Right lobe of liver (tissue), 6 donors: ENCODE measurements around the gene DIS3L2. TPM values are rescaled to one million over a fixed set of nuclear protein-coding genes. Genes with fewer than 3 reads are reported as not detected.
"Not testable (repeated sequence)": the region's sequence is repeated elsewhere in the genome, so short reads cannot be mapped to it uniquely, and the experiment has no call there.

Source experiments
- ATAC-seq, 4 donors: fragments of 200-7000 bp; cut with Tn5 transposase; one replicate each; pipeline ENCODE4 v1.9.1; 2020; ENCODE audit warnings: mild to moderate bottlenecking in 4 of 4, moderate library complexity in 4 of 4
- DNase-seq, 3 donors: peaks; one replicate each; pipeline ENCODE4 v3.0.0-alpha.2; 2020
- H3K27ac ChIP-seq, 3 donors: fragments of 200-600 bp; one replicate each; pipeline ENCODE4 v1.8.0; 2022
- H3K27me3 ChIP-seq, 2 donors: fragments of 200-600 bp; one replicate each; pipeline ENCODE4 v1.8.0; 2022
- H3K36me3 ChIP-seq, 4 donors: fragments of 200-600 bp; sonication (generic) in 1 of 4; one replicate each; pipeline versions ENCODE4 v1.5.1 to v1.8.0; 2017 to 2022; ENCODE audit warnings: control low read depth in 1 of 4
- H3K4me1 ChIP-seq, 4 donors: fragments of 200-600 bp; sonication (generic) in 1 of 4; one replicate each; pipeline versions ENCODE4 v1.5.1 to v1.8.0; 2017 to 2022; ENCODE audit warnings: control low read depth in 1 of 4
- H3K4me3 ChIP-seq, 3 donors: fragments of 200-600 bp; one replicate each; pipeline ENCODE4 v1.8.0; 2022
- H3K9me3 ChIP-seq, 4 donors: fragments of 200-600 bp; sonication (generic) in 1 of 4; one replicate each; pipeline versions ENCODE4 v1.5.1 to v1.8.0; 2017 to 2022; ENCODE audit warnings: control low read depth in 1 of 4
- POLR2A ChIP-seq: fragments of 450-650 bp; IDR thresholded peaks from one replicate; pipeline ENCODE4 v1.6.1; 2017; ENCODE audit warnings: antibody characterized with exemption, mild to moderate bottlenecking
- WGBS: methylation state at CpG from one replicate; pipeline ENCODE4 v1.1.6; 2018; ENCODE audit warnings: low coverage, low lambda C conversion rate; ENCODE audit not compliant: insufficient coverage; ENCODE audit errors: missing lambda C conversion rate; 5-methylcytosine and 5-hydroxymethylcytosine counted together
- intact Hi-C, 2 donors: fragments of 100-400 bp; cut with DNase I; formaldehyde crosslinking; loops; one replicate each; pipeline versions ENCODE4 v1.11.2 to v1.14.1; 2022
- total RNA-seq, 6 experiments: library from RNA; depleted of rRNA in 2 of 6; stranded (reverse); fragments of >200 nt in 2 of 6; fragmentation: NEBNext Ultra II Directional in 3 of 6; extraction: Animal tissue kit (Norgen Biotek cat#: 25700) in 3 of 6; gene quantifications; one replicate each; pipeline versions ENCODE4 v1.1.0 to v1.2.4, GENCODE V29; 2016 to 2023
- TF ChIP-seq, protein P1 (sequence below), 4 donors: fragments of 200-600 bp in 3 of 4; fragments of 450-650 bp in 1 of 4; IDR thresholded peaks; one replicate each; pipeline versions ENCODE4 v1.5.1 to v1.8.0; 2016 to 2022; ENCODE audit warnings: antibody characterized with exemption in 4 of 4, mild to moderate bottlenecking in 2 of 4
- donor health status: DM: no; HTN: yes; CAD: no.
- donor health status: DM: no; HTN: no; CAD: no.
- donor health status: DM: no; HTN: no; CAD: no.
- donor health status: DM: no; HTN: yes; CAD: no.
- donor health status: DM: no; HTN: yes; CAD: no.

DIS3L2 gene
- total RNA-seq, 6 experiments from 2014 or later: 8.1 to 22.3 (median 16.7) TPM

DNA sequence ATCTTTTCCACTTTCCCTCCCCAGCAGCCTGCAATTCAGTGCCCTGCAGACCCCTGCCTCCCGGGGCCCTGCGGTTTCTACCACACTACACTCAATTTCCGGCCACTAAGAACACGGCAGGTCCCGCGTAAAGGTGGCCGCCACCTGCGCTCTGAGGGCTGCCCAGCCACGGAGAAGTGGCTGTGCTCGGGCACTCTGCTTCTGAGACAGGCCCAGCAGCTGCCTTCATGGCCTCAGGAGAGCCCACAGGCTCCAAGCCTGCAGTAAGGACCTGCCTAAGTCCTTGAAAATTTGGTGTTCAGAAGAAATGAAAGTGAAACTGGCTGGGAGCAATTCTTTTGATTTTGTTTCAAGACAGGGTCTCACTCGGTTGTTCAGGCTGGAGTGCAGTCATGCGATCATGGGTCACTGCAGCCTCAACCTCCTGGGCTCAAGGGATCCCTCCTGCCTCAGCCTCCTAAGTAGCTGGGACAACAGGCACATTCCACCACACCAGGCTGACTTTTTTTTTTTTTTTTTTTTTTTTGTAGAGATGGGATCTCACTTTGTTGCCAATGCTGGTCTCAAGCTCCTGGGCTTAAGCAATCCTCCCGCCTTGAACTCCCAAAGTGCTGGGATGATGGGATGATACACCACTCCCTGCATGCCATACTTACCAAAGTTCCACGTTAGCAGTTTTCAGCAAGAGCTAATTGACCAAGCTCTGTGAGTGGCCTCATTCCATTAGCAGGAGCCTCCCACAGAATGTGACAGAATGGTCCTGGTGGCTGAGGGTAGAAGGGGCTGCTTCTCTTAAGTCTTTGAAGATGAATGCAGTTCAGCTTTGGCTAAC is 402.5 kb downstream of the DIS3L2 start:
- Histone ChIP-seq H3K27me3 (no peaks in the 10 kb centered on the region), H3K36me3 (no peaks in the 10 kb centered on the region), H3K27ac (no peak overlapping the region), H3K4me1 (no peaks in the 10 kb centered on the region), H3K4me3 (no peak overlapping the region), H3K9me3 (no peaks in the 10 kb centered on the region)
- intact Hi-C loops: no loop called here
- TF ChIP-seq POLR2A: no peak
- TF ChIP-seq, protein P1, sequence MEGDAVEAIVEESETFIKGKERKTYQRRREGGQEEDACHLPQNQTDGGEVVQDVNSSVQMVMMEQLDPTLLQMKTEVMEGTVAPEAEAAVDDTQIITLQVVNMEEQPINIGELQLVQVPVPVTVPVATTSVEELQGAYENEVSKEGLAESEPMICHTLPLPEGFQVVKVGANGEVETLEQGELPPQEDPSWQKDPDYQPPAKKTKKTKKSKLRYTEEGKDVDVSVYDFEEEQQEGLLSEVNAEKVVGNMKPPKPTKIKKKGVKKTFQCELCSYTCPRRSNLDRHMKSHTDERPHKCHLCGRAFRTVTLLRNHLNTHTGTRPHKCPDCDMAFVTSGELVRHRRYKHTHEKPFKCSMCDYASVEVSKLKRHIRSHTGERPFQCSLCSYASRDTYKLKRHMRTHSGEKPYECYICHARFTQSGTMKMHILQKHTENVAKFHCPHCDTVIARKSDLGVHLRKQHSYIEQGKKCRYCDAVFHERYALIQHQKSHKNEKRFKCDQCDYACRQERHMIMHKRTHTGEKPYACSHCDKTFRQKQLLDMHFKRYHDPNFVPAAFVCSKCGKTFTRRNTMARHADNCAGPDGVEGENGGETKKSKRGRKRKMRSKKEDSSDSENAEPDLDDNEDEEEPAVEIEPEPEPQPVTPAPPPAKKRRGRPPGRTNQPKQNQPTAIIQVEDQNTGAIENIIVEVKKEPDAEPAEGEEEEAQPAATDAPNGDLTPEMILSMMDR (IDR thresholded peaks at IDR 0.05): no peak
- ATAC-seq: peak in 3 of 4 donors; percentile 21 to 28 (median 22)
- DNase-seq: peak in 2 of 3 donors; percentile 14 to 35
- WGBS: 48% methylated on average over 4 of the region's 14 CpGs

DNA sequence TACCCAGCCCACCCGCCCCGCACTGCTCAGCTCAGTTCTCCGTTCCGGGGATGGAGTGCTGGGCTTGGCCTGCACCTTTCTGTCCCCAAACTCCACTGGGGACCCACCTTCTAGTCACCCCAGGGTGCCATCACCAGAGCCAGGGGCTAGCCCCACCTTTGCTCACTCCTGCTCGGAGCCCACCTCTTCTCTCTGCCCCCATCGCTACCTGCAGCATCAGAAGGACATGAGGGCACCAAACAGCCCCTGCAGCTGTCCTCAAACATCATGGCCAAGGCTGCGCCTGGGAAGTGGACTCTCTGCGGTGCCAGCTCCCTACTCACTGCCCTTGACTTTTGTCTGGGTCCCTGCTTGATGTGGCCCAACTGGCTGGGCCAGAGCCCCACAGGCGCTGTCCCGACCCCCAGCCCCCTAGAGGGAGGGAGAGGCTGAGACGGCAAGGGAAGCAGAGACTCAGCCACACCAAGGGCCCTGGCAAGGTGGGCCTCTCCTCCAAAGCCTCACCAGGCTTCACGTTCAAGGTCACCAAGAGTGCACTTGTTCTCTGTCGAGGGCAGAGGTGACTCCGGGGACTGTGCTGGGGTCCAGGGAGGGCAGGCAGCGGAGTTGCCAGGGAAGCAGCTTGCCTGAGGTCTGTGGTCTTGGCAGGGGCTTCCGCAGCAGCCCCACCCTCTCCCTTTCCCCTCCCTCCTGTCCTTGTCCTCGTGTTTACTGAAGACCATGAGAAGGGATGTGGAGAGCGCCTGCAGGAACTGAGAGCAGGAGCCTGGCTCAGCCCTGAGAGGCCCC is 403.5 kb downstream of the DIS3L2 start:
- ATAC-seq, H3K27me3 ChIP-seq, H3K4me3 ChIP-seq, H3K9me3 ChIP-seq, intact Hi-C loops, H3K4me1 ChIP-seq, H3K36me3 ChIP-seq, H3K27ac ChIP-seq: not testable (repeated sequence)
- peak in 2 of 3 donors; percentile 27 to 36 for DNase-seq
- WGBS: 90% methylated on average over 2 of the region's 18 CpGs

DNA sequence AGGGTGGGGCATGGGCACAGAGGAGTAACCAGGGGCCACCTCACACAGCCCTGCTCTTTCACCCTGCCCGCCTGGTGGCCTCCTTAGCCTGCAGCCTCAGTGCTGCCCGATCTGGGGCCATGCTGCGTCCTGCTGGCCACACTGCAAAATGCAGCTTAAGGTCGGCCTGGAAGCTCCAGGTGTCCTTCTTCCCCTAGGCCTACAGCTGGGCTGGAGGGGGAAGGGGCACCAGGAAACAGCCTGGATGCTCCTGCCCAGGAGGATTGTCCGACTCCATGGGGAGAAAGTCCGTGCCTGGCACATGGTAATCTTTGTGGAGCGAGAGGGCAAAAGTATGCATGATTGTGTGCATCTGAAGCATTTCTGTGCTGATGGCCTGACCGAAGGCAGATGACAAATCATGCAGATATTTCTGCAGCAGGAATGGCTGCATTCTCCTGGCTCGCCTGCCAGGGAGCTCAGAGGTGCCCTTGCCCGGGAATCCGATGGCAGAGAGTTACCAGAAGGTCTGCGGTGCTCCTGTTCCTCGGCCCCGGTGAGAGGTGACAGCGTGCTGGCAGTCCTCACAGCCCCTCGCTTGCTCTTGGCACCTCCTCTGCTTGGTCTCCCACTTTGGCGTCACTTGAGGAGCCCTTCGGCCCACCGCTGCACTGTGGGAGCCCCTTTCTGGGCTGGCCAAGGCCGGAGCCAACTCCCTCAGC is 404.3 kb downstream of the DIS3L2 start:
- Histone ChIP-seq H3K4me3 (no peak overlapping the region), H3K9me3 (no peaks in the 10 kb centered on the region), H3K4me1 (no peaks in the 10 kb centered on the region), H3K27ac (no peak overlapping the region), H3K27me3 (no peaks in the 10 kb centered on the region), H3K36me3 (no peaks in the 10 kb centered on the region)
- WGBS: 17% methylated on average over 1 of the region's 20 CpGs
- intact Hi-C loops: no loop called here
- ATAC-seq: peak; percentile 26 to 69 (median 57)
- TF ChIP-seq, protein P1 (IDR thresholded peaks at IDR 0.05): peak in 2 of 4 donors; percentile 14 to 17
- TF ChIP-seq POLR2A: no peak
- peak in 2 of 3 donors; percentile 33 to 44 for DNase-seq

GRCh38 chr2:232366461-232366860 is 404.9 kb downstream of the DIS3L2 start:
- H3K36me3 ChIP-seq, H3K4me3 ChIP-seq, intact Hi-C loops, H3K27me3 ChIP-seq, H3K9me3 ChIP-seq, H3K4me1 ChIP-seq, ATAC-seq, H3K27ac ChIP-seq: not testable (repeated sequence)
- WGBS: 40% methylated on average over 1 of the region's 23 CpGs
- peak in 1 of 3 donors; percentile 30 for DNase-seq

GRCh38 chr2:232367016-232367415 is 405.5 kb downstream of the DIS3L2 start:
- DNase-seq: no peak
- no peaks in the 10 kb centered on the region for H3K9me3 ChIP-seq
- no peak overlapping the region for H3K27ac ChIP-seq
- no peaks in the 10 kb centered on the region for H3K4me1 ChIP-seq
- no peaks in the 10 kb centered on the region for H3K27me3 ChIP-seq
- intact Hi-C loops: no loop called here
- 52% methylated on average over 3 of the region's 7 CpGs for WGBS
- no peak for TF ChIP-seq POLR2A
- TF ChIP-seq, protein P1 (IDR thresholded peaks at IDR 0.05): no peak
- no peak for ATAC-seq
- no peak overlapping the region for H3K4me3 ChIP-seq
- H3K36me3 ChIP-seq: no peaks in the 10 kb centered on the region
